Mesendoderm (in vitro differentiated cells): Measurements from ENCODE around the gene TCN2.
A peak's percentile ranks its signal among the peaks of the same experiment; 100 is the strongest.

Source experiments
- DNase-seq: peaks from one replicate; pipeline ENCODE4 v3.0.0; 2013
- H2AK5ac ChIP-seq: 2 replicates; pipeline ENCODE4 v1.6.1; 2013; ENCODE audit warnings: low read length, inconsistent platforms
- H2BK120ac ChIP-seq: 2 replicates; pipeline ENCODE4 v1.6.1; 2013; ENCODE audit warnings: low read depth, mild to moderate bottlenecking, low read length, moderate library complexity, mixed read lengths
- H2BK15ac ChIP-seq: replicated peaks from 2 replicates; pipeline ENCODE4 v1.6.1; 2013; ENCODE audit warnings: low read depth, mild to moderate bottlenecking, moderate library complexity
- H2BK5ac ChIP-seq: 2 replicates; pipeline ENCODE4 v1.6.1; 2013; ENCODE audit warnings: low read length, inconsistent platforms
- H3K18ac ChIP-seq: 2 replicates; pipeline ENCODE4 v1.6.1; 2013; ENCODE audit warnings: mild to moderate bottlenecking, low read length, mixed read lengths
- H3K23ac ChIP-seq: one replicate; pipeline ENCODE4 v1.6.1; 2013; ENCODE audit warnings: low read length
- H3K27ac ChIP-seq: 2 replicates; pipeline ENCODE4 v1.5.1; 2013; ENCODE audit warnings: low read depth, mild to moderate bottlenecking, inconsistent platforms, low read length, moderate library complexity
- H3K27me3 ChIP-seq: 2 replicates; pipeline ENCODE4 v1.6.1; 2013; ENCODE audit warnings: low read length, control low read depth, mild to moderate bottlenecking, inconsistent platforms; ENCODE audit not compliant: insufficient read depth, poor library complexity
- H3K36me3 ChIP-seq: 2 replicates; pipeline ENCODE4 v1.6.1; 2013; ENCODE audit warnings: low read length, inconsistent platforms; ENCODE audit not compliant: control insufficient read depth, insufficient read depth
- H3K4ac ChIP-seq: one replicate; pipeline ENCODE4 v1.6.1; 2013; ENCODE audit warnings: low read depth, mild to moderate bottlenecking, low read length, moderate library complexity
- H3K4me1 ChIP-seq: 2 replicates; pipeline ENCODE4 v1.6.1; 2013; ENCODE audit warnings: low read depth, low read length, inconsistent platforms; ENCODE audit not compliant: control insufficient read depth
- H3K4me2 ChIP-seq: 2 replicates; pipeline ENCODE4 v1.6.1; 2013; ENCODE audit warnings: low read length
- H3K4me3 ChIP-seq: 2 replicates; pipeline ENCODE4 v1.5.1; 2013; ENCODE audit warnings: mild to moderate bottlenecking, low read length
- H3K56ac ChIP-seq: one replicate; pipeline ENCODE4 v1.6.1; 2013; ENCODE audit warnings: low read length
- H3K79me1 ChIP-seq: 2 replicates; pipeline ENCODE4 v1.6.1; 2013; ENCODE audit warnings: low read length, inconsistent platforms
- H3K79me2 ChIP-seq: 2 replicates; pipeline ENCODE4 v1.6.1; 2013; ENCODE audit warnings: mild to moderate bottlenecking, low read length; ENCODE audit not compliant: control insufficient read depth, insufficient read depth
- H3K9ac ChIP-seq: 2 replicates; pipeline ENCODE4 v1.6.1; 2013; ENCODE audit warnings: low read length, inconsistent platforms
- H4K5ac ChIP-seq: one replicate; pipeline ENCODE4 v1.6.1; 2013; ENCODE audit warnings: low read length
- H4K8ac ChIP-seq: one replicate; pipeline ENCODE4 v1.6.1; 2013; ENCODE audit warnings: low read depth, mild to moderate bottlenecking, control low read depth, low read length, moderate library complexity
- WGBS: extraction: QIAGEN DNeasy Blood & Tissue Kit; methylation state at CpG from one replicate; pipeline ENCODE4 v1.1.7; 2013; ENCODE audit warnings: low lambda C conversion rate, missing lambda C conversion rate; ENCODE audit not compliant: insufficient coverage; ENCODE audit errors: extremely low coverage; 5-methylcytosine and 5-hydroxymethylcytosine counted together

Gene TCN2

DNA sequence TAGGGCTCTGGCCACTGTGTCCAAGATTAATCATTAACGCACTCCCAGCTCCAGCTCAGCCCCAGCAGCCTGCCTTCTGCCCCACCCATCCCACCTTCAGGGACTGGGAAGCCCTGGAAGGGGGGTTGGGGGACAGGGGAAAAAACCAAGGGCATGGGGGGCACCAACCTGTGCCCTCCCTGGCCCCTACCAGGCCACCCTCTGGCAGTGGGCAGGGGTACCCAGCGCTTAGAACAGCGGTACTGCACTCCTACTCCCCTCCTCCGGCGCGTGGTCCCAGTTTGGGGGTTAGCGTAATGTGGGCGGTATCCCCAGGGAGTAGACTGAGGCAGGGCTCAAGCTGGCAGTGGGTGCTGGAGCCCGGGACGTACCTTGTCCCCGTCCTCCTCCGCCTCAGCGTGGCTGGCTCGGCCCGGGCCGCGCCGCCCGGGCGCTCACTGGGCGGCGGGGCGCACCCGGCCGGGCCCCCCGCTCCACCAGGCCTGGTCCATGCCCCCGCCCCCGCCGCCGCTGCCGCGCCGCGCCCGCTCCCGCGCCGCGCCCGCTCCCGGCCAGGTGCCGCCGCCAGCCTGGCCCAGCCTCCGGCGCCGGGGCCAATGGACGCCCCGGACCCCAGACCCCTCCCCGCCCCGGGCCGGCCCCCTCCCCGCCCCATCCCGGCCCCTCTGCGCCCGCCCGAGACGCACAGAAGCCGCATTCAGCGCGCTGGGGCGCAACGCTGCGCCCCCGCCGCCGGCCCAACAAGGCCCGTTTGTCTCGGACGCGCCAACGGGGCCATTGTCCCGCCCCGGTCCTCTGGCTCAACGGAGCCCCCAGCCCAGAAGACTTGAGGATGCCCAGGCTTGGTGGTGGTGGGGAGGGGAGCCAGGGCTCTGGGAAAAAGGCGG, 32.6 kb upstream of the TCN2 start, which contains the start of gene GAL3ST1:
Gene GAL3ST1 (minus strand): TSS at position 571 of the 887 bp plus-strand sequence. CDS start 17,273 bp downstream, outside the sequence.
- Histone ChIP-seq H3K23ac (no peak within 1 kb of the TSS), H3K9ac (peak within 1 kb of the TSS; percentile 72), H3K27ac (no peak within 1 kb of the TSS), H2BK15ac (no peak within 1 kb of the TSS), H4K5ac (no peak within 1 kb of the TSS), H2BK5ac (no peak within 1 kb of the TSS), H2AK5ac (no peak within 1 kb of the TSS), H3K4ac (no peak within 1 kb of the TSS), H3K18ac (no peak within 1 kb of the TSS), H3K79me1 (no peaks in the 10 kb centered on the region), H3K56ac (peak within 1 kb of the TSS; percentile 84), H2BK120ac (no peak within 1 kb of the TSS), H3K79me2 (no peaks in the 10 kb centered on the region), H3K36me3 (peaks cover 8% of the 10 kb centered on the region), H3K4me3 (peak within 1 kb of the TSS; percentile 17), H3K27me3 (no peaks in the 10 kb centered on the region), H3K4me2 (peak within 1 kb of the TSS; percentile 68), H4K8ac (no peak within 1 kb of the TSS), H3K4me1 (no peaks in the 10 kb centered on the region)
- peak; percentile 30 for DNase-seq
- no CpG with 5 or more reads among the region's 75 CpGs for WGBS

DNA sequence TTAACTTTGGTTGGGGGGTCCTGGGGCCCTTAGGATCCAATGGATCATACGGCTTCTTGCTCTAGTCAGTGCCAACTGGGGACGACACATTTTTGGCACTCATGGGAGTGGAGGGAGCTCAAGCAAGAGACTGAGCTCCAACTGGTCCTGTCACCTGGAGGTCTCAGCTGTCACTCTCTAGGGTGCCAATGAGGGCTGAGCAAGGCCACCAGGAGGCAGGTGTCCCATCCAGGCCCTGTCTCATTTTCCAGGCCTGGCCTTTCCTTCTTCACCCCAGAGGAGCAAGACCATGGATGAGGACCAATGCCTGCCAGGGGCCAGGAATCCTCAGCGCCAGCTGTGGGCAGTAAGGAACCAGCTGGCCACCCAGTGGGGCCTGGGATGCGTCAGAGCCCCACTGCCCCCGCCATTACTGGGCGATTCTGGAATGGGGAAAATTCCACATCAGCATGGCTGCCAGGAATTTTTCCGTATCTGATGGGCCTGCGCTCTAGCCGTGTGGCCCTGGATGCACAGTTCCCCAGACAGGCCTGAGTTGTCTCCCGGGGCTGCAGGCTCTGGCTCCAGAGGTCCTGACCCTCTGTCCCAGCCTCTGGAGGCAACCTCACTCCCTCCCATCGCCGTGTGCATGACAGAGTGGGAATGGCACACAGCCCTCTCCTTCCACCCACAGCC, 31.8 kb upstream of the TCN2 start:
- H2AK5ac ChIP-seq: no peak overlapping the region
- H3K27me3 ChIP-seq: no peaks in the 10 kb centered on the region
- DNase-seq: peak; percentile 54
- no peak overlapping the region for H3K4ac ChIP-seq
- no CpG with 5 or more reads among the region's 12 CpGs for WGBS
- H3K4me3 ChIP-seq: no peak overlapping the region
- H2BK15ac ChIP-seq: no peak overlapping the region
- no peaks in the 10 kb centered on the region for H3K79me2 ChIP-seq
- H3K79me1 ChIP-seq: no peaks in the 10 kb centered on the region
- H3K9ac ChIP-seq: no peak overlapping the region
- no peak overlapping the region for H3K27ac ChIP-seq
- H3K23ac ChIP-seq: no peak overlapping the region
- no peak overlapping the region for H4K8ac ChIP-seq
- H4K5ac ChIP-seq: no peak overlapping the region
- H3K4me1 ChIP-seq: no peaks in the 10 kb centered on the region
- H2BK120ac ChIP-seq: no peak overlapping the region
- H3K56ac ChIP-seq: no peak overlapping the region
- H2BK5ac ChIP-seq: no peak overlapping the region
- peaks cover 8% of the 10 kb centered on the region for H3K36me3 ChIP-seq
- H3K18ac ChIP-seq: no peak overlapping the region
- H3K4me2 ChIP-seq: no peak overlapping the region

DNA sequence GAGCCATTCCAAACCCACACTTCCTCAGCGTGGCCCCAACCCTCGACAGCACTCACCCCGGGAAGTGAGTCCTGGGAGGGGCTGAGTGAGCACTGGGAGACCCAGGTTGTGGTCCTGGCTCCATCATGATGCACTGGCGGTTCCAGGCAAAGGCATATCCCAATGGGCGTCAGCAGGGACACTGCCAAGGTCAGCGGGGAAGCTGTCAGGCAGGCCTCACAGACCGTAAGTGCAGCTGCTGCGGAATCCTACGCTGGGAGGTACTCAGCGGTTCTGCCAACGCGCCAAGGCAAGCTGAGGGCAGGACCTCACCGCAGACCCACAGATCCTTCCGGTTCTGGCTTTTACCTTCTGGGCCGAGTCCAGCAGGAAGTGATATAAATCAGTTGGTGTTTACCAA, 31.1 kb upstream of the TCN2 start:
- no peak overlapping the region for H3K27ac ChIP-seq
- H3K79me1 ChIP-seq: no peaks in the 10 kb centered on the region
- H3K4ac ChIP-seq: no peak overlapping the region
- H3K79me2 ChIP-seq: no peaks in the 10 kb centered on the region
- H3K9ac ChIP-seq: no peak overlapping the region
- H3K18ac ChIP-seq: no peak overlapping the region
- no peak overlapping the region for H2BK120ac ChIP-seq
- H3K27me3 ChIP-seq: no peaks in the 10 kb centered on the region
- H3K4me2 ChIP-seq: no peak overlapping the region
- H4K5ac ChIP-seq: no peak overlapping the region
- peaks cover 12% of the 10 kb centered on the region for H3K36me3 ChIP-seq
- no peak overlapping the region for H3K4me3 ChIP-seq
- no peak overlapping the region for H2BK5ac ChIP-seq
- no peak overlapping the region for H2AK5ac ChIP-seq
- H3K56ac ChIP-seq: no peak overlapping the region
- WGBS: no CpG with 5 or more reads among the region's 15 CpGs
- H4K8ac ChIP-seq: no peak overlapping the region
- no peaks in the 10 kb centered on the region for H3K4me1 ChIP-seq
- H2BK15ac ChIP-seq: no peak overlapping the region
- H3K23ac ChIP-seq: no peak overlapping the region
- DNase-seq: no peak

DNA sequence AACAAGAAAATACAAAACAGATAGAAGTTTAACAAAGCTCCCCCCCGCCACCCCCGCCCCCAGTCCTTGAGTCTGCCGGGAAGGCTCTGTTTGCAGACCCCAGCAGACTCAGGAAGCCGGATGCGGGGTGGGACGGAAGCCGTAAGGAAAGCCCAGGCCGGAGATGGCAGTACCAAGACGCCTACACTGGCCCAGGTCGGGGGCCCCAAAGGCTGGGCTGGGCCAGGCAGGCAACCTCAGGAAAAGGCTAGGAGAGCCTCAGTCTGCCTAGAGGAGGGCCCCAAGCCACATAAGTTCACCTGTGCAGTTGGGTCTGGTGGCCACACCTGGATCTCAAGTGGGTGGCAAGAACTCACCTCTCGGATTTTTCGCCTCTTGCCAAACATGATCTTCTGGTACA, 28.5 kb upstream of the TCN2 start:
- H3K56ac ChIP-seq: no peak overlapping the region
- H4K8ac ChIP-seq: no peak overlapping the region
- H3K23ac ChIP-seq: no peak overlapping the region
- H2BK120ac ChIP-seq: no peak overlapping the region
- no CpG with 5 or more reads among the region's 12 CpGs for WGBS
- H3K27me3 ChIP-seq: no peaks in the 10 kb centered on the region
- H3K4me3 ChIP-seq: no peak overlapping the region
- H2AK5ac ChIP-seq: no peak overlapping the region
- DNase-seq: no peak
- no peaks in the 10 kb centered on the region for H3K4me1 ChIP-seq
- H3K4me2 ChIP-seq: no peak overlapping the region
- H2BK5ac ChIP-seq: no peak overlapping the region
- H3K79me1 ChIP-seq: no peaks in the 10 kb centered on the region
- no peak overlapping the region for H3K9ac ChIP-seq
- peaks cover 22% of the 10 kb centered on the region for H3K36me3 ChIP-seq
- H4K5ac ChIP-seq: no peak overlapping the region
- no peaks in the 10 kb centered on the region for H3K79me2 ChIP-seq
- H3K18ac ChIP-seq: no peak overlapping the region
- no peak overlapping the region for H2BK15ac ChIP-seq
- no peak overlapping the region for H3K4ac ChIP-seq
- no peak overlapping the region for H3K27ac ChIP-seq

DNA sequence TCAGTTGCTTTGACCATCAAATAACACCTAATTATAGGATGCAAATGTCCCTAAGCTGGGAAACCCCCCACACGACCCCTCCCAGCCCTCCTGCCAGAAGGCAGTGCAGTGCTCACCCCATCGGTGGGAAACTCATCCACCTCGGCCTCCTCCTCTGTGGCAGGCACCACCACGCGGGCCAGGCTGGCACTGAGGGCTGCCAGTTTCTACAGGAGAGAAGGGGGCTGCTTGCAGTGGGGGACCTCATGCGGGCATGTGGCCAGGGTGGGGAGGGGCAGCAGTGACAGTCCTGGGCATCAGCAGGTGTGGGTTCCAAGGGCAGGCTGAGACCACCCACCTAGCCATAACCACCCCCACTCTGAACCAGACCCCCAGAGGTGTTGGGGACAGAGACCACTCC, 26.1 kb upstream of the TCN2 start:
- H3K36me3 ChIP-seq: peaks cover 38% of the 10 kb centered on the region

More for the DNA sequence above, 26.1 kb upstream of the TCN2 start:
- DNase-seq: no peak
- Histone ChIP-seq H3K79me1 (no peaks in the 10 kb centered on the region), H2BK5ac (no peak overlapping the region), H3K27ac (no peak overlapping the region), H2BK15ac (no peak overlapping the region), H3K56ac (no peak overlapping the region), H3K27me3 (no peaks in the 10 kb centered on the region), H3K23ac (no peak overlapping the region), H2BK120ac (no peak overlapping the region), H2AK5ac (no peak overlapping the region), H3K4me2 (no peak overlapping the region), H3K79me2 (no peaks in the 10 kb centered on the region), H3K4ac (no peak overlapping the region), H3K18ac (no peak overlapping the region), H3K4me3 (no peak overlapping the region), H3K9ac (no peak overlapping the region), H3K4me1 (no peaks in the 10 kb centered on the region), H4K8ac (no peak overlapping the region), H4K5ac (no peak overlapping the region)
- WGBS: no CpG with 5 or more reads among the region's 6 CpGs
